ENCODE results near the gene TBC1D9.
"Not testable (repeated sequence)": the region's sequence is repeated elsewhere in the genome, so short reads cannot be mapped to it uniquely, and the experiment has no call there.

The TBC1D9 gene

GRCh38 chr4:140756319-140757231 is at the start of gene TBC1D9:
TBC1D9 (minus strand) TSS chr4:140756385; CDS start chr4:140756045, 340 bp downstream.
- DNase-seq (ENCODE audit: low read depth) = no peak

GRCh38 chr4:140805293-140805692 is 49.1 kb upstream of the TBC1D9 start:
- DNase-seq (ENCODE audit: low read depth) = no peak

DNA sequence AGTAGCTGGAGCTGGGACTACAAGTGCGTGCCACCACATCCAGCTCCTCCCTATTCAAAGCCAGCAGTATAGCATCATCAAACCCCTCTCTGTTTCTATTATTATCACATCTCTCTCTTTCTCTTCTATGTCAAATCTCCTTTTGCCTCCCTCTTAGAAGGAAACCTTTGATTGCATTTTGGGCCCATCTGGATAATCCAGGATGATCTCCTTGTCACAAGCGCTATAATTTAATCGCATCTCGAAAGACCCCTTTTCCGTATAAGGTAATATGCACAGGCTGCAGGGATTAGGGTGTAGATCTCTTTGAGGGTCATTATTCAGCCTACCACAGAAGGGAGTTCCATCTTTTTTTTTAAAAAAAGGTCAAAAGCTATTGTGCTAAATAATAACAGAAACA is 46.4 kb upstream of the TBC1D9 start:
- DNase-seq (ENCODE audit: low read depth) = no peak

DNA sequence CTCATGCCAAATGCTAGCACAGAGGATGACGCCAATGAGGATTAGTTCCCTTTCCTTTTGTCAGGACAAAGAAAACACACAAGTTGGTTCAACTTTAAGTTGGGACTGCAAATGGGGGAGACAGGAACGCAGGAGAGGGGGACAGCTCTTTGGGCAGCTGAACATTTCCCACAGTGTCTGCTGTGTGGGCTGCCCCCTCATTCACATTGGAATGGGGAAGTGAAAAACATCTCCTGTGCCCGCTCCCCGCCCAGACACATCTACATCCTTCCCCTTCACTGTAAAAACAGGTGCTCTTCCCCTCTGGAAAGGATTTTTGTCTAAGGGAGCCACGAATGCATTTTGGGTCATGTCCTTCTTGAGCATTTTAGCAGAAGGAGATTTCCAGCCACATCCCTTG is 44.5 kb upstream of the TBC1D9 start:
- DNase-seq (ENCODE audit: low read depth) = no peak

GRCh38 chr4:140799686-140800225 is 43.6 kb upstream of the TBC1D9 start:
- no peak for DNase-seq (ENCODE audit: low read depth)

DNA sequence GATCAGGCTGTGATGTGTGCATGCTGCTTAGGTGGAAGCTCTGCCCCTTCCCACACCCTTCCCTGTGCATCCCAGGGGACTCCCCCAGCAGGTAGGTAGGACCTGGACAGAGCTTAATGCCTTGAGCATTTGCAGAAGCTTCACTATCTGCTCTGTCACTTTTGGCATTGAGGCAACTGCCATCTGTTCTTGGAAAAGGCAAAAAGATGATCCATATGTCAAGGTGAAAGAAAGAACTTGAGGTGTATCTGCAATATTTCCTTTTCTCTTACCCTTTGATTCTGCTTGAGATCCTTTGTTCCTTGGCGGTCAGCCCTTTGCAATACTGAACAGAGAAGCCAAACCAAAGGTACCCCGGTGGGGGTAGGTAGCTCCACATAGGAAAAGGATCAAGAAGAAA is 37.1 kb upstream of the TBC1D9 start:
- DNase-seq (ENCODE audit: low read depth) = no peak

DNA sequence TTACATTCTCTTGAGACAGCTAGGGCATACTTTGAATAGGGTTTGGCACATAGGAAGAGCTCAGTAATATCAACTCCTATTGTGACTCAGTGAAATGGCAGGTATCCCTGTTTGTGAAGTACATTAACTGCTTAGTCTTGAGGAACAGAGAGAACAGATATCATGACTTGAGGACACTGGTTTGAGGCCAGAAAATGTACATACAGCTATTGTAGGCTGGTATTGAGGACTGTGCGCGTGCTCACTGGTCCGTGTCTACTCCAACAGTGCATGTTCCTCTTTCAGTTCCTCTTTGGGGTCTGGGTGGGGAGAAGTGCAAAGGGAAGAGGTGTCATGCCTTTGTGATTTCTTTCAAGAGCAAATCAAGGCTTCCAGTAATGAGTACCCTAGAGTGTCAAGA is 34.6 kb upstream of the TBC1D9 start:
- DNase-seq (ENCODE audit: low read depth) = no peak

DNA sequence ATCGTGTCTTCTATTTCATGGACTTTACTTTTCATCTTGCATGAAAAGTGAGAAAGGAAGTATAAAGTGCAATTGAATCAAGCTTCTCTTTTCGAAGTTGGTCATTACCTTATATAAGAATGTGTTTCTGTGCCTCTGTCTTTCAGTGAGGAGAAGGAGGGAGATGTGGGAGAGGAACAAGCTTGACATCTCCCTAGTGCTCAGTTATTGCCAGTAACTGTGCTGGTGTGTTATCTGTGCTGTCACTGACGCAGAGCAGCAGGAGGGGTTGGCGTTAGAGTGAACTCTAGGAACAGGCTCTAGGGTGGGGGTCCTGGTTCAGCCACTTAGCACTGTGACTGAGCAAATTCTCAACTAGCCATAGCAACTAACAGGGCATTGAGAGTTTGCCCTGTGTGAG is 34.0 kb upstream of the TBC1D9 start:
- DNase-seq (ENCODE audit: low read depth) = no peak

DNA sequence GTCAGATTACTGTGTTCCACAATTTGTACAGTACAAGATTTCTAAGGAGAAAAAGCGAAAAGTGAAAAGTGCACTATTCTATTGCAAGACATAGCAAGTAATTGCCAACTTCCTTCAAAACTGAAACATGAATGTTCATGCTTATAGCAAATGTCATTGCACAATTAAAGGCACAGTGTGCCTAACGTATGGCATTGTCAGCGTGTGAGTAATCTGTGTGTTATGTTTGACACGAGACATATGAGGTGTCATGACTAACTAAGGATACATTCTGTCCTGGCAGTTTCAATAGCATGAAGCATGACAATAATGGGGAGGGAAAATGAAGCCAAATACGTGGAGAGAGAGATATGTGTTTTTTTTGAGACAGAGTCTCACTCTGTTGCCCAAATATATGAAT is 33.6 kb upstream of the TBC1D9 start:
- no peak for DNase-seq (ENCODE audit: low read depth)

DNA sequence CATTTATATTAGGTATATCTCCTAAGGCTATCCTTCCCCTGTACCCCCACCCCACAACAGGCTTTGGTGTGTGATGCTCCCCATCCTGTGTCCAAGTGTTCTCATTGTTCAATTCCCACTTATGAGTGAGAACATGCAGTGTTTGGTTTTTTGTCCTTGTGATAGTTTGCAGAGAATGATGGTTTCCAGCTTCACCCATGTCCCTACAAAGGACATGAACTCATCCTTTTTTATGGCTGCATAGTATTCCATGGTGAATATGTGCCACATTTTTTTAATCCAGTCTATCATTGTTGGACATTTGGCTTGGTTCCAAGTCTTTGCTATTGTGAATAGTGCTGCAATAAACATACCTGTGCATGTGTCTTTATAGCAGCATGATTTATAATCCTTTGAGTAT is 26.6 kb upstream of the TBC1D9 start:
- not testable (repeated sequence) for DNase-seq (ENCODE audit: low read depth)

DNA sequence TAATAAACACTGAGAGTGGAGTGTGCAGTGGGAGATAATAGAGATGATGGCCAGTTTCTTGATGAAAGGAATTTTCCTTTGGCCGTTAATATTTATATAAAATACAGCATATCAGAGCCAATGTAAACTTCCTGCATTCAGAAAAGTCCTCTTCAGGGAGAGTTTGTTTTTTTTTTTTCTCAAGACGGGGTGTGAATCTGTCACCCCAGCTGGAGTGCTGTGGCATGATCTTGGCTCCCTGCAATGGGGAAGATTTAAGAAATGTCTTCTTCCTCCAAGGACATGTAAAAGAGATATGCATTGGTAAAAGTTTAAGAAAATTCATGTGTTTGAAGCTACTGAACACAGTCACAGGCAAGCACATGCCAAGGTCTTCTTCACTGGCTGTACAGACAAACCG is 25.4 kb upstream of the TBC1D9 start:
- DNase-seq (ENCODE audit: low read depth) = no peak

GRCh38 chr4:140777894-140778293 is 21.7 kb upstream of the TBC1D9 start:
- no peak for DNase-seq (ENCODE audit: low read depth)

GRCh38 chr4:140777386-140777785 is 21.2 kb upstream of the TBC1D9 start:
- no peak for DNase-seq (ENCODE audit: low read depth)

- DNase-seq (ENCODE audit: low read depth) = no peak
These were observed 20.4 kb upstream of the TBC1D9 start for GRCh38 chr4:140776556-140776955.

- DNase-seq (ENCODE audit: low read depth) = no peak
These were observed 18.8 kb upstream of the TBC1D9 start for GRCh38 chr4:140774956-140775355.

DNA sequence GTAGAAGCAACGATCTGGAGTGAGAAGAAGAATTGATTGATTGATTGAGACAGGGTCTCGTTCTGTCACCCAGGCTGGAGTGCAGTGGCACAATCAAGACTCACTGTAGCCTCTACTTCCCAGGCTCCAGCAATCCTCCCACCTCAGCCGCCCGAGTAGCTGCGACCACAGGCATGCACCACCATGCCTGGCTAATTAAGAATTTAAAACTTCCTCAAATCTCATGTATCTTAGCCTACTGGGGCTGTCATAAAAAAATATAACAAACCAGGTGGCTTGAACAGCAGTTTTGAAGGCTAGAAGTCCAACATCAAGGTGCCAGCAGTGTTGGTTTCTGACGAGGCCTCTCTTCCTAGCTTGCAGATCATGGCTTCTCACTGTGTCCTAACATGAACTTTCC is 18.3 kb upstream of the TBC1D9 start:
- DNase-seq (ENCODE audit: low read depth) = no peak

- no peak for DNase-seq (ENCODE audit: low read depth)
These were observed 13.0 kb upstream of the TBC1D9 start for GRCh38 chr4:140769209-140769608.

GRCh38 chr4:140764785-140765392 is 8.7 kb upstream of the TBC1D9 start:
- no peak for DNase-seq (ENCODE audit: low read depth)

DNA sequence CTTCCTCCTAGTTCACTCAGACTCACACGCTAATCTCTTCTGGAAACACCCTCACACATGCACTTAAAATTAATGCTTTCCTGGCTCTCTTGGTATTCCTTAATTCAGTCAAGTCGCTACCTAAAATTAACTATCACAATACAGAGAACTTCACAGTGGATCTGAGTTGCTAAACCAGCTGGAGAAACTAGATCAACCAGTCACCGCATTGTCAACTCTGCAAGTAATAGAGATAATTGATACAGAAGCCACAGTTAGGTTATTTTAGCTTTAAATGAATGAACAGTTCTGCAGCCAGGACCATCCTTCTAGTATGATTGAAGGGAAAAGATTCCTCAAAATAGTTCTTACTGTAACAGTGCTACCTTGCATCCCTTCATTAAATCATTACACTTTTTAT is 6.0 kb upstream of the TBC1D9 start:
- DNase-seq (ENCODE audit: low read depth) = no peak

DNA sequence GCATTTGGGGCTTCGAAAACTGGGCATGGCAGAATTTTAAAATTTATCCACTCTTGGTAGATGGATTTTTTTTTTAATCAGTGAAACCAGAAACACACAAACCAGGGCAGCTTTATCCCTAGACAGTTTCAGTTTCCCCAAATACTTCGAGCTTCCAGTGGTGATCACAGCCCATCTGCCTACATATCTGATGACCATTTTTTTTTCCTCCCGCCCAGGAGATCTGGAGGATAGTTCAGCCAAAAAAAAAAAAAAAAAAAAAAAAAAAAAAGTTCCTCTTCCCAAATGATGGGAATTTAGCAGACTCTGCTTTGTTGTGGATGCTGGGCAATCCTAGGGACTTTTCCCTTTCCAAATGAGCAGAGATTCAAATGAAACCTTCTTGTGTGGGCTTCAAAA is 1.0 kb upstream of the TBC1D9 start:
- DNase-seq (ENCODE audit: low read depth) = no peak

- no peak for DNase-seq (ENCODE audit: low read depth)
These were observed 339 bp downstream of the TBC1D9 start for GRCh38 chr4:140755774-140756318.

DNA sequence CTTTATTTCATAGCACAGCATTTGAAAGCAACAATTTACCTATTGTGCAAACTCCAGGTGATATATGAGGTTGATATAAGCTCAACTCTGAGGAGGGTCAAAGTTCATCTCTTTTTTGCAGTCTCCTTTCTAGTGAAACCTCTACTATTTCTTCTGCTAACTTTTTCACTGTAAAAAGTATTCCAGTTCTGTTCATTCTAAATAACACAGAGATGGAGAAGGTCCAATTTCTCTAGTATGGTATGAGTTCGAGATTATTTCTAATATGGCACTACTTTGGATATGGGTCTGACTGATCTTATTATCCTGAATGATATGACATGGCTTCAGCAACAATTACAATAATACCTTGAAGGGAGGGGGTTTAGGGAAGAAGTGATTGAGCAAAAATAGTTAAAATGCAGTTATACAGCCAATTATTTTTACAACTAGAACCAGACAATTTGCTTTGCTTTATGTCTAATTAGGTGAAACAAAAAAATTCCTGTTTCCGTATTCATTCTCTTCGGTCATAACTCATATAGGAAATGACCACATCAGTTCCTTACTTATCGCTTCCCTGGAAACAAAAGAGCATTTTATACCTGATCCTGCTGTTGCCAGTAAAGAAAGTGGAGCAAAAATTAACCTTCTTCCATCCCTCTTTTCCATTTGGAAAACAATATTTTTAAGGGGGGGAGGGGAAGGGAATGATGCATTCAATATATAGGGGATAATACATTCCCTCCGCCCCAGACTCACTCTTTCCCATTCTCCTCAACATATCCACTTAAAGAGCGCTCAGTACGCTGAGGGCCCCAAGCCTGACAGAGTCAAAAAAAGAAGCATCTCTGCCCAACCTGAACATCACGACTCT is 1.0 kb downstream of the TBC1D9 start:
- DNase-seq (ENCODE audit: low read depth) = no peak

Data from activated T-cell treated with anti-CD3 and anti-CD28 coated beads for 24 hours (primary cell).